Measurements from ENCODE around the gene AP2A1.

DNA sequence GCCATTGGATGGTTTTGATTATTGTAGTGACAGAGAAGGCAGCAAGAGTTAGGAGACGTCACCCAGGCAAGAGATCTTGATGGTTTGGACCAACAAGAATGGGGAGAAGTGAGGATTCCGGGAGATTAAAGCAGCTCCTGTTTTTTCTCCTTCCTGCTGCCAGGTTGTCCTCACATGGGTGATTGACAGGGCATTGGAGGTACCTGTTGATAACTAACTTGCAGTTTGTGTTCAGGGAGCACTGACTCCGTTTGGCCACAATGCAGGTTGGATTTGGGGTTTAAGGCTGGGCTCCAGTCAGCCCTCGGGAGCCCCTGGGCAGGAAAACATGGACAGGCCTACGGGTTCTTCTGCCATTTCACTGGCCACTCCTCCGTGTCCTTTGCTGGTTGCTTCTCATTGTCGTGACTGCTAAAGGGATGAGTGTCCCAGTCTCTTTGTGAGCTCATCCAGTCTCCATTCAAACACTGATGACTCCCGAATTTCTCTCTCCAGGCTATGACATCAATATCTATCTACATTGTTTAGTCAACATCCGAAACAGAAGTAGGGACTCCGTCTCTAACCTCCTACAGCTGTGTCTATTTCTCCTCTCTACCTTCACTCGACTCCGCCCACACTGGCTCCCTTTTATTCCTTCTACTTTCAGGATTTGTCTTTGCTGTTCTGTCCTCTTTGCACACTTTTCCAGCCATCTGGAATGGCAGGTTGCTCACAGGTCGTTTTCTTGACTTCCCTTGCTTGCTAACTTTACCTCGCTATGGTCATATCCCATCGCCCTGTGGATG, 82.8 kb downstream of the AP2A1 start:
- TF ChIP-seq POLR2A (IDR thresholded peaks at IDR 0.05) (no peak), CTCF (IDR thresholded peaks at IDR 0.05) (no peak)

Measured in thyroid gland (tissue), 4 donors.